Measurements from ENCODE around the gene RAI14.

RAI14 gene

DNA sequence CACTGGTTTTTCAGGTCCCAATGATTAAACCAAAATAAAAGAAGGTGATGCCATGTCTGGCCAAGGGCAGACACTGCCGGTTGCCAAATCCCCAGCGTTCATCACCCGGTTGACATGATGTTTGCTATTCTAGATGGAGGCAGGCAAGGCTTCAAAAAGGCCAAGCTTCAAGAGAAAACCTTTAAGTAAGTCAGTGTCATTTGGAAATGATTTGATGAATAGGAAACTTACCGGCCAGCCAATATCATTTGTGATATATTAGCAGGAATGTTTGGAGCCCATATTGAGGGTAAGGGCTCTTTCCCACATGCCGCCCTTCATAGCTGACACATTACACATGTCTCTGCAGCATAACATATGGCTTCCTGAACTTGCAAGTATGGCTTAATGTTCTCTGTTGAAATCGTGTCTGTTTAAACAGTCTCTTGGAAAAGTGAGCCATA is 93.3 kb downstream of the RAI14 start:
- TF ChIP-seq FOXP2 (optimal IDR thresholded peaks at IDR 0.05; ENCODE audit: borderline replicate concordance, extremely low read depth, extremely low read length, insufficient read depth) (no peak), TAF1 (IDR thresholded peaks at IDR 0.05; ENCODE audit: borderline replicate concordance, insufficient read depth, low read length) (no peak), SIN3A (IDR thresholded peaks at IDR 0.05; ENCODE audit: borderline replicate concordance, insufficient read depth, low read length) (no peak), POLR2AphosphoS5 (IDR thresholded peaks at IDR 0.05; ENCODE audit: low read depth, low read length) (no peak)
- TF ChIP-seq, protein P1, sequence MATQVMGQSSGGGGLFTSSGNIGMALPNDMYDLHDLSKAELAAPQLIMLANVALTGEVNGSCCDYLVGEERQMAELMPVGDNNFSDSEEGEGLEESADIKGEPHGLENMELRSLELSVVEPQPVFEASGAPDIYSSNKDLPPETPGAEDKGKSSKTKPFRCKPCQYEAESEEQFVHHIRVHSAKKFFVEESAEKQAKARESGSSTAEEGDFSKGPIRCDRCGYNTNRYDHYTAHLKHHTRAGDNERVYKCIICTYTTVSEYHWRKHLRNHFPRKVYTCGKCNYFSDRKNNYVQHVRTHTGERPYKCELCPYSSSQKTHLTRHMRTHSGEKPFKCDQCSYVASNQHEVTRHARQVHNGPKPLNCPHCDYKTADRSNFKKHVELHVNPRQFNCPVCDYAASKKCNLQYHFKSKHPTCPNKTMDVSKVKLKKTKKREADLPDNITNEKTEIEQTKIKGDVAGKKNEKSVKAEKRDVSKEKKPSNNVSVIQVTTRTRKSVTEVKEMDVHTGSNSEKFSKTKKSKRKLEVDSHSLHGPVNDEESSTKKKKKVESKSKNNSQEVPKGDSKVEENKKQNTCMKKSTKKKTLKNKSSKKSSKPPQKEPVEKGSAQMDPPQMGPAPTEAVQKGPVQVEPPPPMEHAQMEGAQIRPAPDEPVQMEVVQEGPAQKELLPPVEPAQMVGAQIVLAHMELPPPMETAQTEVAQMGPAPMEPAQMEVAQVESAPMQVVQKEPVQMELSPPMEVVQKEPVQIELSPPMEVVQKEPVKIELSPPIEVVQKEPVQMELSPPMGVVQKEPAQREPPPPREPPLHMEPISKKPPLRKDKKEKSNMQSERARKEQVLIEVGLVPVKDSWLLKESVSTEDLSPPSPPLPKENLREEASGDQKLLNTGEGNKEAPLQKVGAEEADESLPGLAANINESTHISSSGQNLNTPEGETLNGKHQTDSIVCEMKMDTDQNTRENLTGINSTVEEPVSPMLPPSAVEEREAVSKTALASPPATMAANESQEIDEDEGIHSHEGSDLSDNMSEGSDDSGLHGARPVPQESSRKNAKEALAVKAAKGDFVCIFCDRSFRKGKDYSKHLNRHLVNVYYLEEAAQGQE (IDR thresholded peaks at IDR 0.05; ENCODE audit: insufficient read depth in 1 of 2, low read depth in 2 of 2, low read length in 2 of 2) = no peak

DNA sequence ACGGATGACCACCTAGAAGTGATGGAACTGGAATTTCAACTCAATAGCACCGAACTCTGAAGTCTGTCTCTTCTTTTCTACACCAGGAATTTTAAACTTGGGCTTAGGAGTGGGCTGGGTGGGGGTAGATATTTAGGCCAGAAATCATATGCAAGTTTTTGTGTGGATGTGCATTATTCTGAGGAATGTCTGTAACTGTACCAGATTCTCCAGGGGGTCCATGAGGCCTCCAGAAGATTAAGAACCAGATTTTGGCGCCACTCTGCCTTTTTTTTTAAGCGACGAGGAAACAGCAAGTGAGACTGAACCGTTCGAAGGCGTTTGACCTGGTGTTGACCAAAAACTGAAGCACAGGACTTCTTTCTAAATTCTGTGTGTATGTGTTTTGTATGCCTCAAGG is 94.1 kb downstream of the RAI14 start:
- TF ChIP-seq TAF1 (IDR thresholded peaks at IDR 0.05; ENCODE audit: borderline replicate concordance, insufficient read depth, low read length) (no peak), POLR2AphosphoS5 (IDR thresholded peaks at IDR 0.05; ENCODE audit: low read depth, low read length) (no peak), SIN3A (IDR thresholded peaks at IDR 0.05; ENCODE audit: borderline replicate concordance, insufficient read depth, low read length) (no peak), FOXP2 (optimal IDR thresholded peaks at IDR 0.05; ENCODE audit: borderline replicate concordance, extremely low read depth, extremely low read length, insufficient read depth) (no peak)
- TF ChIP-seq, protein P1 (IDR thresholded peaks at IDR 0.05; ENCODE audit: insufficient read depth in 1 of 2, low read depth in 2 of 2, low read length in 2 of 2) = no peak

DNA sequence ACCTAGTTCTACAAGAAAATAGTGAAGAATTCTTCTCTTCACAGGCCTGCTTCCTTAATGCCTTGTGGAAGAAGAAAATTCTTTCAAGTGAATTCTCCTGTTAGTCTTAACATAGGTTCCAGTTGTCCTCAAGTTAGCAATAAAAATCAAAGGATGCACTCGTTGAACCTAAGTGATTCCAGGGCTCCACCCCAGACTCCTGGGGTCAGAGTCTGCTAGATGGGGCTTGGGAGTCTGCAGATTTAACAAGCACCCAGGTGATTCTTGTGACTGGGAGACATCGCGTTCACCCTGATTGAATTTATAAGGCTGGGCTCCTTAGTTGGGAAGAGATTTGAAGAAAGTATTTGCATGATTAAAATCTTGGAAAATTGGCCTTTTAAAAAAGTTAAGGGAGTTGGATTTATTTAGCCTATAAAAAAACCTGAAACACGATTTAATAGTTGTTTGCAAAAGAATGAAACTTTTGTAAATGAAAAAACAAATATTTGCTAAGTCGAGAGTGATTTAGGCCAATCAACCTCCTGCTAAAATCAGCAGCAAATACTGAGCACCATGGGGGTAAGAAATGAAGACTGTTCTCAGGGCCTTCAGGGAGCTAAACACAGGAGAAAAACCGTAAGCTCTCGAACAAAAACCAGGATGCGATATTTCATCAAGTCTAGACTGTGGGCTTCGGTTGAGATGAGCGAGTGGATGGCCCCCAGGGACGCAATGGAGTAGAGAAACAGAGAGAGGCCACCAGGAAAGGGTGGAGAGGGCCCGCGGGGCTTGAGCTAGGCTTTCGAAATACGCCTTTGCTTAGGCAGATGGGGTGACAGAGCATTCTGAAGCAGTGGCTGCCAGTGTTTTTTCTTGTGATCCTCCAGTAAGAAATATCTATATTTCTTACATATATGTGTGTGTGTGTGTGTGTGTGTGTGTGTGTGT is 95.9 kb downstream of the RAI14 start:
- no peak for TF ChIP-seq POLR2AphosphoS5 (IDR thresholded peaks at IDR 0.05; ENCODE audit: low read depth, low read length)
- TF ChIP-seq FOXP2 (optimal IDR thresholded peaks at IDR 0.05; ENCODE audit: borderline replicate concordance, extremely low read depth, extremely low read length, insufficient read depth) = no peak
- TF ChIP-seq SIN3A (IDR thresholded peaks at IDR 0.05; ENCODE audit: borderline replicate concordance, insufficient read depth, low read length) = no peak
- TF ChIP-seq TAF1 (IDR thresholded peaks at IDR 0.05; ENCODE audit: borderline replicate concordance, insufficient read depth, low read length) = no peak
- TF ChIP-seq, protein P1 (IDR thresholded peaks at IDR 0.05; ENCODE audit: insufficient read depth in 1 of 2, low read depth in 2 of 2, low read length in 2 of 2) = no peak

DNA sequence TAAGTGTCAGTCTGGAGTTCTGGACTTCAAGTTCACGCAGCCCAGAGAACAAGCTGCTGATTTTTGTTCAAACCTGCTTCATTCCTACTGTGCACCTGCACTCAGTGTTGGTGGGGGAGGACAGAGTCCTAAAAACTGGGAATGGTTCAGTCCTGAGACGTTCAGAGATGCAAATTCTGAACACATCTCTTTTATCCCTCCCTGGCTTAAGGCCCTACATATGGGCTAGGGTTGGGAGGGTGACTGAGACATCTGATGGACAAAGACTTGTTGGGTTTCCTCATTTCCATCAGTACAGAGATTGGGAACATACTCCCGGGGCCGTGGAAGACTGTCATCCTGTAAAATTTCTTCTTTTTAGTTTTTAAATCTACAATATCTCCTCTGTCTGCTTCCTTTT is 99.8 kb downstream of the RAI14 start:
- TF ChIP-seq, protein P1 (IDR thresholded peaks at IDR 0.05; ENCODE audit: insufficient read depth in 1 of 2, low read depth in 2 of 2, low read length in 2 of 2) = no peak
- TF ChIP-seq FOXP2 (optimal IDR thresholded peaks at IDR 0.05; ENCODE audit: borderline replicate concordance, extremely low read depth, extremely low read length, insufficient read depth) (no peak), POLR2AphosphoS5 (IDR thresholded peaks at IDR 0.05; ENCODE audit: low read depth, low read length) (no peak), TAF1 (IDR thresholded peaks at IDR 0.05; ENCODE audit: borderline replicate concordance, insufficient read depth, low read length) (no peak), SIN3A (IDR thresholded peaks at IDR 0.05; ENCODE audit: borderline replicate concordance, insufficient read depth, low read length) (no peak)

All from PFSK-1 (cell line).